Daoy (cell line): ENCODE measurements around the gene TRDMT1. TPM values are rescaled to one million over a fixed set of nuclear protein-coding genes. Genes with fewer than 3 reads are reported as not detected.

Source experiments
- DNase-seq: peaks from one replicate; pipeline ENCODE4 v3.0.0-alpha.2; 2015; ENCODE audit warnings: low read depth
- total RNA-seq: library from RNA; depleted of rRNA; stranded (reverse); fragments of >200 nt; shearing (Covaris generic); gene quantifications from 2 replicates; pipeline ENCODE4 v1.2.3, GENCODE V29; 2014; rRNA removed

Gene TRDMT1
- total RNA-seq, 1 experiment from 2014 or later: 8.4 TPM

- no peak for DNase-seq
These were observed 100.1 kb downstream of the TRDMT1 start for GRCh38 chr10:17101257-17101909.

GRCh38 chr10:17100586-17100985 lies 100.9 kb downstream of the TRDMT1 start:
- DNase-seq: no peak

GRCh38 chr10:17098012-17098411 lies 103.5 kb downstream of the TRDMT1 start:
- DNase-seq: no peak

Other genes with a start within 250 kb of the TRDMT1 start
- gene CUBN, start 71.9 kb downstream of the TRDMT1 start, total RNA-seq: 0.71 and 1.7 TPM in 2 replicates
- gene VIM, start 26.6 kb upstream of the TRDMT1 start, total RNA-seq: 5,657 and 6,746 TPM in 2 replicates